Neutrophil (primary cell): ENCODE measurements around the gene CCL22.

ENCODE experiments used
- H3K27ac ChIP-seq: fragments of 200-600 bp; sonication (generic); 2 replicates; pipeline ENCODE4 v1.5.1; 2016; ENCODE audit warnings: mild to moderate bottlenecking, moderate library complexity
- H3K27me3 ChIP-seq: fragments of 200-600 bp; sonication (generic); 2 replicates; pipeline ENCODE4 v1.6.0; 2016; ENCODE audit warnings: mild to moderate bottlenecking
- H3K36me3 ChIP-seq: fragments of 200-600 bp; sonication (generic); 2 replicates; pipeline ENCODE4 v1.5.1; 2017
- H3K4me1 ChIP-seq, 2 experiments: fragments of 200-600 bp in 1 of 2; sonication (generic) in 1 of 2; 1 replicate in 1 of 2; 2 replicates in 1 of 2; pipeline versions ENCODE4 v1.5.1 to v1.6.1; 2013 to 2016; ENCODE audit warnings: low read depth in 1 of 2, low read length in 1 of 2, mild to moderate bottlenecking in 1 of 2, moderate library complexity in 1 of 2; ENCODE audit not compliant: control insufficient read depth in 1 of 2, insufficient read depth in 1 of 2
- H3K4me3 ChIP-seq, 2 experiments: fragments of 200-600 bp in 1 of 2; sonication (generic) in 1 of 2; 1 replicate in 1 of 2; 2 replicates in 1 of 2; pipeline ENCODE4 v1.5.1; 2013 to 2016; ENCODE audit warnings: low read depth in 1 of 2, low read length in 1 of 2, mild to moderate bottlenecking in 1 of 2, moderate library complexity in 1 of 2
- H3K9me3 ChIP-seq: fragments of 200-600 bp; sonication (generic); 2 replicates; pipeline ENCODE4 v1.5.1; 2016
- CTCF ChIP-seq: fragments of 200-600 bp; sonication (generic); IDR thresholded peaks from 2 replicates; pipeline ENCODE4 v1.5.1; 2016; ENCODE audit warnings: antibody characterized with exemption

Gene CCL22

GRCh38 chr16:57347858-57348257 is 10.7 kb upstream of the CCL22 start:
- H3K9me3 ChIP-seq = no peaks in the 10 kb centered on the region
- H3K27ac ChIP-seq = no peak overlapping the region
- no peak for TF ChIP-seq CTCF
- H3K4me1 ChIP-seq = no peaks in the 10 kb centered on the region
- H3K27me3 ChIP-seq = peaks cover 55% of the 10 kb centered on the region
- no peak overlapping the region for H3K4me3 ChIP-seq
- no peaks in the 10 kb centered on the region for H3K36me3 ChIP-seq

GRCh38 chr16:57348327-57348726 is 10.3 kb upstream of the CCL22 start:
- H3K27ac ChIP-seq = no peak overlapping the region
- TF ChIP-seq CTCF = no peak
- H3K4me1 ChIP-seq = no peaks in the 10 kb centered on the region
- no peak overlapping the region for H3K4me3 ChIP-seq
- no peaks in the 10 kb centered on the region for H3K9me3 ChIP-seq
- H3K27me3 ChIP-seq = peaks cover 55% of the 10 kb centered on the region
- H3K36me3 ChIP-seq = no peaks in the 10 kb centered on the region

GRCh38 chr16:57349212-57350031 is 9.2 kb upstream of the CCL22 start:
- TF ChIP-seq CTCF = no peak
- Histone ChIP-seq H3K36me3 (no peaks in the 10 kb centered on the region), H3K9me3 (no peaks in the 10 kb centered on the region), H3K27ac (no peak overlapping the region), H3K4me1 (no peaks in the 10 kb centered on the region), H3K4me3 (no peak overlapping the region), H3K27me3 (peaks cover 55% of the 10 kb centered on the region)

GRCh38 chr16:57352636-57353047 is 5.9 kb upstream of the CCL22 start:
- Histone ChIP-seq H3K36me3 (no peaks in the 10 kb centered on the region), H3K4me1 (no peaks in the 10 kb centered on the region), H3K9me3 (no peaks in the 10 kb centered on the region), H3K4me3 (no peak overlapping the region), H3K27ac (no peak overlapping the region), H3K27me3 (peaks cover 37% of the 10 kb centered on the region)
- TF ChIP-seq CTCF = no peak

GRCh38 chr16:57354311-57354710 is 4.3 kb upstream of the CCL22 start:
- Histone ChIP-seq H3K27ac (no peak overlapping the region), H3K27me3 (peaks cover 20% of the 10 kb centered on the region), H3K36me3 (no peaks in the 10 kb centered on the region), H3K4me3 (no peak overlapping the region), H3K4me1 (no peaks in the 10 kb centered on the region), H3K9me3 (no peaks in the 10 kb centered on the region)
- no peak for TF ChIP-seq CTCF
